ENCODE results near the gene PON1. TPM values are rescaled to one million over a fixed set of nuclear protein-coding genes. Genes with fewer than 3 reads are reported as not detected.

PON1 gene
- total and polyA plus RNA-seq, 2 experiments from 2014 or later: 0.69 to 1.2 TPM

DNA sequence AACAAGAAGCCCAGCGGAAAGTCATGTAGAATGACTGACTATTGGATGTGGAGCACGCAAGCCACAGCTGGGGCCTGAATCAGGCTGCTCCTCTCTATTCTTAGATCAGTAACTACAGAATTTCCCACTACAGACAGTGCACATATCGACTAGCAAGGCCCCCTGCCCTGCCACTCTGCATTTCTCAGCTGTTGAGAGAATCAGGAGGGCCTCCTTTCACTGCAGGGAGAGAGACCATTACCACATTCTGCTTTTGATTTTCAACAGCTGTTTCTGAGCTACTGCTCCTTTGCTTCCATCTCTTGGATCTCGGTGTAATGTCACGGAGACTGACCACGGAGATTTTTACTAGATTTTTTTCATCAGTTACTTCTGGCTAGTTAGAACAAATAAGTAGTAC lies 73.8 kb downstream of the PON1 start:
- Histone ChIP-seq H3K79me2 (replicated peaks; ENCODE audit: insufficient read depth) (no peaks in the 10 kb centered on the region), H4K20me1 (replicated peaks; ENCODE audit: insufficient read depth) (no peaks in the 10 kb centered on the region), H3K27ac (ENCODE audit: low read depth) (no peak overlapping the region), H2AFZ (no peak overlapping the region), H3K9me2 (ENCODE audit: insufficient read depth) (no peaks in the 10 kb centered on the region), H3K4me3 (no peak overlapping the region), H3K4me1 (ENCODE audit: insufficient read depth) (peaks cover 11% of the 10 kb centered on the region), H3K4me2 (no peak overlapping the region), H3K36me3 (ENCODE audit: insufficient read depth) (no peaks in the 10 kb centered on the region), H3K27me3 (ENCODE audit: insufficient read depth) (no peaks in the 10 kb centered on the region), H3F3A (replicated peaks; ENCODE audit: low read depth) (no peaks in the 10 kb centered on the region)
- DNase-seq (ENCODE audit: low spot score) (no peak), ATAC-seq (no peak)
- TF ChIP-seq ZNF114 (CRISPR knock-in tag; IDR thresholded peaks at IDR 0.05): no peak
- TF ChIP-seq CTCF (conservative IDR thresholded peaks at IDR 0.05; ENCODE audit: low read depth in 2 of 2): no peak
- no peak for TF ChIP-seq EZH2phosphoT487 (IDR thresholded peaks at IDR 0.05; ENCODE audit: unreplicated experiment)
- TF ChIP-seq NANOG (IDR thresholded peaks at IDR 0.05; ENCODE audit: borderline replicate concordance): no peak
- TF ChIP-seq, protein P1, sequence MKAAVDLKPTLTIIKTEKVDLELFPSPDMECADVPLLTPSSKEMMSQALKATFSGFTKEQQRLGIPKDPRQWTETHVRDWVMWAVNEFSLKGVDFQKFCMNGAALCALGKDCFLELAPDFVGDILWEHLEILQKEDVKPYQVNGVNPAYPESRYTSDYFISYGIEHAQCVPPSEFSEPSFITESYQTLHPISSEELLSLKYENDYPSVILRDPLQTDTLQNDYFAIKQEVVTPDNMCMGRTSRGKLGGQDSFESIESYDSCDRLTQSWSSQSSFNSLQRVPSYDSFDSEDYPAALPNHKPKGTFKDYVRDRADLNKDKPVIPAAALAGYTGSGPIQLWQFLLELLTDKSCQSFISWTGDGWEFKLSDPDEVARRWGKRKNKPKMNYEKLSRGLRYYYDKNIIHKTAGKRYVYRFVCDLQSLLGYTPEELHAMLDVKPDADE (IDR thresholded peaks at IDR 0.05): no peak
- no peak for TF ChIP-seq STAT1 (IDR thresholded peaks at IDR 0.05; ENCODE audit: unreplicated experiment)
- TF ChIP-seq REST (IDR thresholded peaks at IDR 0.05; ENCODE audit: unreplicated experiment): no peak
- TF ChIP-seq JUNB (IDR thresholded peaks at IDR 0.05; ENCODE audit: unreplicated experiment): no peak
- TF ChIP-seq, protein P2, sequence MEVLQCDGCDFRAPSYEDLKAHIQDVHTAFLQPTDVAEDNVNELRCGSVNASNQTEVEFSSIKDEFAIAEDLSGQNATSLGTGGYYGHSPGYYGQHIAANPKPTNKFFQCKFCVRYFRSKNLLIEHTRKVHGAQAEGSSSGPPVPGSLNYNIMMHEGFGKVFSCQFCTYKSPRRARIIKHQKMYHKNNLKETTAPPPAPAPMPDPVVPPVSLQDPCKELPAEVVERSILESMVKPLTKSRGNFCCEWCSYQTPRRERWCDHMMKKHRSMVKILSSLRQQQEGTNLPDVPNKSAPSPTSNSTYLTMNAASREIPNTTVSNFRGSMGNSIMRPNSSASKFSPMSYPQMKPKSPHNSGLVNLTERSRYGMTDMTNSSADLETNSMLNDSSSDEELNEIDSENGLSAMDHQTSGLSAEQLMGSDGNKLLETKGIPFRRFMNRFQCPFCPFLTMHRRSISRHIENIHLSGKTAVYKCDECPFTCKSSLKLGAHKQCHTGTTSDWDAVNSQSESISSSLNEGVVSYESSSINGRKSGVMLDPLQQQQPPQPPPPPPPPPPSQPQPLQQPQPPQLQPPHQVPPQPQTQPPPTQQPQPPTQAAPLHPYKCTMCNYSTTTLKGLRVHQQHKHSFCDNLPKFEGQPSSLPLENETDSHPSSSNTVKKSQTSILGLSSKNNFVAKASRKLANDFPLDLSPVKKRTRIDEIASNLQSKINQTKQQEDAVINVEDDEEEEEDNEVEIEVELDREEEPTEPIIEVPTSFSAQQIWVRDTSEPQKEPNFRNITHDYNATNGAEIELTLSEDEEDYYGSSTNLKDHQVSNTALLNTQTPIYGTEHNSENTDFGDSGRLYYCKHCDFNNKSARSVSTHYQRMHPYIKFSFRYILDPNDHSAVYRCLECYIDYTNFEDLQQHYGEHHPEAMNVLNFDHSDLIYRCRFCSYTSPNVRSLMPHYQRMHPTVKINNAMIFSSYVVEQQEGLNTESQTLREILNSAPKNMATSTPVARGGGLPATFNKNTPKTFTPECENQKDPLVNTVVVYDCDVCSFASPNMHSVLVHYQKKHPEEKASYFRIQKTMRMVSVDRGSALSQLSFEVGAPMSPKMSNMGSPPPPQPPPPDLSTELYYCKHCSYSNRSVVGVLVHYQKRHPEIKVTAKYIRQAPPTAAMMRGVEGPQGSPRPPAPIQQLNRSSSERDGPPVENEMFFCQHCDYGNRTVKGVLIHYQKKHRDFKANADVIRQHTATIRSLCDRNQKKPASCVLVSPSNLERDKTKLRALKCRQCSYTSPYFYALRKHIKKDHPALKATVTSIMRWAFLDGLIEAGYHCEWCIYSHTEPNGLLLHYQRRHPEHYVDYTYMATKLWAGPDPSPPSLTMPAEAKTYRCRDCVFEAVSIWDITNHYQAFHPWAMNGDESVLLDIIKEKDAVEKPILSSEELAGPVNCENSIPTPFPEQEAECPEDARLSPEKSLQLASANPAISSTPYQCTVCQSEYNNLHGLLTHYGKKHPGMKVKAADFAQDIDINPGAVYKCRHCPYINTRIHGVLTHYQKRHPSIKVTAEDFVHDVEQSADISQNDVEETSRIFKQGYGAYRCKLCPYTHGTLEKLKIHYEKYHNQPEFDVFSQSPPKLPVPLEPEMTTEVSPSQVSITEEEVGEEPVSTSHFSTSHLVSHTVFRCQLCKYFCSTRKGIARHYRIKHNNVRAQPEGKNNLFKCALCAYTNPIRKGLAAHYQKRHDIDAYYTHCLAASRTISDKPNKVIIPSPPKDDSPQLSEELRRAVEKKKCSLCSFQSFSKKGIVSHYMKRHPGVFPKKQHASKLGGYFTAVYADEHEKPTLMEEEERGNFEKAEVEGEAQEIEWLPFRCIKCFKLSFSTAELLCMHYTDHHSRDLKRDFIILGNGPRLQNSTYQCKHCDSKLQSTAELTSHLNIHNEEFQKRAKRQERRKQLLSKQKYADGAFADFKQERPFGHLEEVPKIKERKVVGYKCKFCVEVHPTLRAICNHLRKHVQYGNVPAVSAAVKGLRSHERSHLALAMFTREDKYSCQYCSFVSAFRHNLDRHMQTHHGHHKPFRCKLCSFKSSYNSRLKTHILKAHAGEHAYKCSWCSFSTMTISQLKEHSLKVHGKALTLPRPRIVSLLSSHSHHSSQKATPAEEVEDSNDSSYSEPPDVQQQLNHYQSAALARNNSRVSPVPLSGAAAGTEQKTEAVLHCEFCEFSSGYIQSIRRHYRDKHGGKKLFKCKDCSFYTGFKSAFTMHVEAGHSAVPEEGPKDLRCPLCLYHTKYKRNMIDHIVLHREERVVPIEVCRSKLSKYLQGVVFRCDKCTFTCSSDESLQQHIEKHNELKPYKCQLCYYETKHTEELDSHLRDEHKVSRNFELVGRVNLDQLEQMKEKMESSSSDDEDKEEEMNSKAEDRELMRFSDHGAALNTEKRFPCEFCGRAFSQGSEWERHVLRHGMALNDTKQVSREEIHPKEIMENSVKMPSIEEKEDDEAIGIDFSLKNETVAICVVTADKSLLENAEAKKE (CRISPR knock-in tag; IDR thresholded peaks at IDR 0.05): no peak
- TF ChIP-seq ZNF331 (CRISPR knock-in tag; IDR thresholded peaks at IDR 0.05; ENCODE audit: low read depth): no peak
- TF ChIP-seq EZH2 (IDR thresholded peaks at IDR 0.05; ENCODE audit: low read depth, unreplicated experiment): no peak
- no peak for TF ChIP-seq CREB1 (CRISPR knock-in tag; IDR thresholded peaks at IDR 0.05; ENCODE audit: low read depth)
- no peak for TF ChIP-seq POLR2AphosphoS5 (IDR thresholded peaks at IDR 0.05; ENCODE audit: low read depth)
- Mint-ChIP-seq H3K9me3 (no peaks in the 10 kb centered on the region), H3K36me3 (ENCODE audit: low read depth) (peaks cover 5% of the 10 kb centered on the region; the same call in 1 of the 3 replicates), H3K4me3 (no peak overlapping the region), H3K4me1 (peaks cover 21% of the 10 kb centered on the region), H3K27ac (no peak overlapping the region), H3K27me3 (ENCODE audit: insufficient read depth, low read depth, poor library complexity) (no peaks in the 10 kb centered on the region)
